Glomerular visceral epithelial cell (primary cell): Measurements from ENCODE around the gene SPATS2L.
A peak's percentile ranks its signal among the peaks of the same experiment; 100 is the strongest.

Experiments
- DNase-seq: peaks from one replicate; pipeline ENCODE4 v3.0.0-alpha.2; 2016; ENCODE audit errors: extremely low spot score

The SPATS2L gene

DNA sequence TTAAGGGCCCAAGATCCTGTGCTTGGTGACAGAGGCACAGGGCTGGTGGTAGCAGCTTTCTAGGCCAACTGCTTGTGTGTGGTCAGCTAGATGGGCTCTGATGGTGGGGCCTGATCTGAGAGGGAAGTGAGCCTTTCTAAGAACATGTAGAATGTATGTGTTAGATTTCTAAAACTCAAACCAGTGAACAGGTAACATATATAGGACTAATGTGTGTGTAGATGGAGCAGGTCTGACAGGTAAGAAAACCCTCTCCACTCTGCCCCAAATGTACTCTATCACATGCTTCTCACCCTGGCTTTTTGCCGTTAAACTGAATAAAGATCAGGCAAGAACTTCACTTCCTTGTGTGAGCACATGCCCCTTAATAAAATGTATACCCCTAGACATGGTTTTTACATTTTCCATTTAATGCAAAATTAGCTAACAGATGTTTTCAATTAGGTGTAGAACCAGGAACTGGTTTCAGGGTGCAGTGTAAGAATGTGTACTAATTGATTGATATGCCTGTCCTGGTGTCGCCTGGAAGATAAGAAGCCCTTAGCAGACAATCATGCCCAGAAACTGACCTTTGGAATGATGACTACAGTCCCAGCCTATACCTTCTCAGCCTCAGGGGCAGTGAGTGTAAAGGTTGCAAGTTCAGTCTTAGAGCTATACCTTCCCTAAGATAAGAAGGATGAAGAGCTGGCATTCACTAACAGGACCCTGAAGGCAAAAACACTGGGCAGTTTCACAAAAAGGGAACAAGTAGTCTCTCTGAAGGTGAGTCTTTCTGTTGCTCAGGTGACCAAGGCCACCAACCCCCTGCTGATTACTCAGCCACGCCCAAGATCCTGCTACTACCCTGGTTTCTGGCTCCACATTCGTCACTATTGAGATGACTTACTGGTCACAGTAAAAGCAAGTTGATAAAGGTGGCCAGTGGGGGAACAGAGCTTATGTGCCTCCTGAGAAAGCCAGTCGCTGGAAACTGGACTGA is 71.2 kb downstream of the SPATS2L start:
- no peak for DNase-seq

DNA sequence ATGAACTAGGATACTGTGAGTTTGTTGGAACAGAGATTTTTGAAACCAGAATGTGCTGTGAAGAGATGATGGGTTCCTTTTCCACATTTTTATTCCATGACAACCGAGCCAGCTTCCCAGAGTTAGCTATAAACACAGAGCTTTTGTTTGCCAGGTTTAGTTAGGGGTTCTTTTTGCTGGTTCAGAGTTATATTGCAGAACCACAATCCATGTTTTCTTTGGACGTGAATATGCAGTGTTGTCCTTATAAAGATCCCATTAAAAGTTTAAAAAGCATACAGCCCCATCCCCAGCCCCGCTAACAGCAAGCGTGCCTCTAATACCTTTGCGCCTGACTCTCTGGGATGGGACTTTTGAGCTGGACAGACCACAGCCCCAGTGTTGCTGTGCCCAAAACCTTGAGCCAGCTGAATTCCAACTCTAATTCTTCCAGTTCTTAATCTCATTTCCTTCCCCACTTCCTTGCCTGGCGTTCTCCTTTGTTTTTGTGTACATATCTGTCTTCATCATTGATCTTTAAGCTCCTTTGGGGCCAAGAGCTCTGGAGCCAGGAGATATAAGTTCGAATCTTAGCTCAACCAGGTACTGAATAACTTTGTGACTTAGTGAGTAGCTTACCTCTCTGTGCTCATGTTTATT is 72.3 kb downstream of the SPATS2L start:
- DNase-seq, result no peak

DNA sequence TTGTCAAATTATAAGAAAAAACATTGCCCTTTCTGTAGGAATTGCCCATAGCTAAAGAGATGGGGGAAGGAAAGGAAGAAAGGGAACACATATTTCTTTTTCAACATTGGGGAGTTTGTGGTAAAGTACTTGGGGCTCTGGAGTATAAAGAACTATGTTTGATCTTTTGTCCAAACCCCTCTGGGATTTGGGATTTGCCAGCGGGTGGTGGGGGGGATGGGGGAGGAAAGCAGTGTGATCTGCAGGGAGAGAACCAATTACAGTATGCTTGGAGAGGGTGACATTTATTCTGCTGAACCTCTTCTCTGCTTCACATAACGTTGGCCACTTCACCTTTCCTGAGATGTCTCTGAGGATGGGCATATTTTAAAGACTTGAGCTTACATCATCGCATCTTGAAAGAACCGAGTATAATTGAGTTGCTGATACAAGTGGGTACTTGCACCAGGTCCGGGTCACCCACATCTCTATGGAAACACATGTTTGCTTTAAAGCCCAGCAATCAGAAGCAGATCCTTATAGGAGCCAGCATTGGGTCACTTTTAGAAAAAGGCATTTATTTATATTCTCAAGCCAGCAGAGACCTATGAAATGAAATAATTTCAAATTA is 73.1 kb downstream of the SPATS2L start:
- no peak for DNase-seq

DNA sequence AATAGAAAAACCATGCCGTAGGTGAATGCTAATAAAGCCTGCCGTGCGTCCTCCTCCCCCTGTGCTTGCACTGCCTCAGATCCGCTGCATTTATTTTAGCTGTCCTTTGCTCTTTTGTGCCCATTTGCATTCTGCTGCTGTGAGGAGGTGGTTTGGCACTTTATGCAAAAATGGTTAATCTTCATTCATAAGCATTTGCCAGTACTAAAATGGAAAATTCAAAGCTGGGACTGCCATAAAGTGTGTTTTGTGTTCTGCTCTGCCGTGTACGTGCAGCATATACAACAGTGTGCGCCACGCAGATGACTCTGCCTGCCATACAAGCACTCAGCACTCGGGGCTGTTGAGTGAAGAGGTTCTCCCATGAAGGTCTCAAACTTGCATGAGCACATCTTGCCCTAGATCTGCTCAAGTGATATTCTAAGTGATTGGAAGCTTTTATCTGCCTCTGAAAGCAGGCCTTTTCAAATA is 73.6 kb downstream of the SPATS2L start:
- no peak for DNase-seq

DNA sequence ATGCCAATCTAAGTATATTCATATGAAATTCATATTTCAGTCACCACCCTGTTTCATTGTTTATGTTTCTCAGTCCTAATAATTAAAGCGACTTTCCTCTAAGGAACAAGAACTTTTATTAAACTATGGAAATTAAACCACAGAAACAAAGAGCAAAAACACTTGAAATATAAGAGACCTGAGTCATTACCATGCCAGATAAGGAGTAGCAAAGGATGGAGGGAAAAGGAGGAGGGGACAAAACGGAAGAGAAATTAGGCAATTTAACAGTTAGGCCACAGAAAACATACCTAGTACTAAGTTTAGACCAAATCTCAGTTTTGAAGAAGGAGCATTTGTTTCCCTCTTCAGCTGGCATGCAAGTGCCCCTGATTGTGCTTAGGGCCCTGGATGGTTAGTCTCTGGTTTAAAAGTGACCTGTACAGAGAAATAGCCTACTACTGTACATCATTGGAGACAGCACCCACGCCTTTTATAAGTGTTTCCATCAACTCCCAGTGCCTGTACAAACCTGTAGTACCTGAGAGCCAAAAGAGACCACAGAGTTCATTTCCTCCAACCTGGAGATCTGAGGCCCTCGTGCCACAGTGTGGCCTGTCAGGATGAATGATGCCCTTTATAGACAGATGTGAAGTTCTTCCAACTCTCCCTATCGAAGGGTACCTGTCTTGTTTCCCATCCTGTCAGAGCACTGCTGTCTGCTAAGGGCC is 74.5 kb downstream of the SPATS2L start:
- DNase-seq, result peak; percentile 46

DNA sequence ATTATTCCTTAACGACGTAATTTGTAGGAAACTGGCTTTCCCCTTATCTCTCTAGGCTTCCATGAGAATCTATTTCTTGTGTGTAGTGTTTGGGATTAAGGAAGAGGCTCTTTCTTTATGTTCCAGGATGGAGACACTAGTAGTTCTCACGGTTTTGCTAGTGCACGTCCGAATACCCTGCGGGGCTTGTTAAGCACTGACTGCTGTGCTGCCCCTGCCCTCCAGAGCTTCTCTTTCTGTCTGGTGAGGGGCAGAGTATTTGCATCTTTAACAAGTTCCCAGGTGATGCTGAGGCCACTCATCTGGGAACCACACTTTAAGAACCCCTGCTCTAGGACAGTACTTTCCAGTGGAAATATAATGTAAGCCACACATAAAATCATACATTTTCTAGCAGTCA is 76.4 kb downstream of the SPATS2L start:
- DNase-seq, result no peak

DNA sequence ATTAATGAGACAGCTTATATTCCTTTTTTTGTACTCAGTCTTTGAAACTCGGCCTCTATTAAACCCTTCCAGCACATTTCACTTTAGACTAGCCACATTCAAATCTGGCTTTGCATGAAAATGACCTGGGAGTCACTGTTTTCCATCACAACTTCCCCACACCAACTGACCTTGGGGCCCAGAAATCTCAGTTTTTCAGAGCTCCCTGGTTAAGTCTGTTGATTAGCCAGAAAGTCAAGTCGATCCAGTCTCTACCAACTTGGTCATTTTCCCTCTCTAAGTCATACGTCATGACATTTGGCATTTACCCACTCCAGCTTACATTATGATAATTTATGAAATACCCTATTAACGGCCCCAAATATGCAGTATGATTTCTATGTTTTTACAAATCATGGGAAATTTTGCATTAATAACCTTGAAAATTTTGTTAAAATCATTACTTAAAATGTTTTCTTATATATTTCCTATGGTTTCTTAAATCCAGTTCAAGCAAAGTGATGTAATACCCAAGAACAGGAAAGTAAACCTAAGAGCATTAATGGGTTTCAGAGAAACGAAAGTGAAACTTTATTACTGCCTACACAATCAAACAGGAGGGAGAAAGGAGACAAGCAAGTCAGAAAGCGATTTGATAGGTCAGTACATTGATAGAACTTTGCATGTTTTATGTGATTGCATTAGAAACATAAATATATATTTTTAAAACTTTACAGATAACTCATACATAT is 77.1 kb downstream of the SPATS2L start:
- DNase-seq, result peak; percentile 54

DNA sequence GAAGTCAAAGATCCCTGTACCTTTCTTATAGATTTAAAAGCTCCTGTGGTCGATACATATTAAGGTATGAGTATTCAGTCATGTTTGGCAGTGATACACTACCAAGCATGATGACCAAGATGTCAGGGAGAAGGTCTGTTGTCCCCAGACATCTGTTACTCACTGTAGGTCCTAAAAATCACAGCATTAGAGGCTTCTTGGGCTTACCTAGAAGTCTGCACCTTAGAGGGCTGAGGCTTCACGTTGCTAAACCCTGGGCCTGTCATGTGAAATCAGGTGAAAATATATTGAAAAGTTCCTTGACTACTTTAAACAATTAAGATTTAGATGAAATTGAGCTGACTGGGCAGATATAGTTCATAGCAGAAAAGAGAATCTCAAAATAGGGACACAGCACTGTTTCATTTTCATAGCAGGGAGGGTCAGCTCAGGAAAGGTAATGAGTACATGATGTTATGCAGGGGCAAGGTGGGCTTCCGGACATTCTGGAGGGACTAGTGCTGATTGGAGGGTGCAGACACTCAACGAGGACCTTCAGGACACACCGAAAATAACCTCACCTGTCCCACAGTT is 78.7 kb downstream of the SPATS2L start:
- no peak for DNase-seq

DNA sequence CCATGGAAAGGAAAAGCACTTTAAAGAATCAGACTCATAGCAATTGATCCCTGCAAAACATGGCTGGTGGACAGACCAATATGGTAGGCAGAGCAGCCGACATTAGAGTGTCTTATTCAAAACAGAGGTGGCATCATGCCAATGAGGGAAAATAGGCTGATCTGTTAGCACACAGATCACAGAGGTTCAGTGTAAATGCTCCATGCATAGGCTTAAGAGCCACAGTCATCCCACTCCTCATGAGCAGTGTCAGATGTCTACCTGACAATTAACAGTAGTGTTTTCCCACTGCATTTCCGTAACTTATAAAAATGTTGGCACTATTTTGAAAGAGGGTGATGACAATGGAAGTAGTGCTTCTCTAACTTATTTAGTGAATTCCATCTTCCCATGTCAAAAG is 86.7 kb downstream of the SPATS2L start:
- no peak for DNase-seq

DNA sequence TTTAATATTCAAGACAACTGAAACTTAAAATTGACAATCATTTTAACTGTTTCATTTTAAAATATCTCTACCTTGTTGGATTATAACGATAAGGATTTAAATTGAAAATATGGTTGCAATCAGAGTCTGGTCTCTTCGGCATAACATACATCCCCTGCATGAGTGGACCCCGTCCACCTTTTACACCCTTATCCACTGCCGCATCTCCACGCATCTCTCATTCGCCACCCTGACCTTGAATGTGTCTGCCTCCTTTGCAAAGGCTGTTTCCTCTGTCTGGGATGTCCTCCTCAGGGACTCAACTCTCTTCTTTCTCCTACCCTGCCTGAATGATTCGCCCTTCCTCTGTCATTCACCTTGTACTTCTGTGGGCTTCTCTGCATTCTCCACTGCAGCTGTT is 87.6 kb downstream of the SPATS2L start:
- no peak for DNase-seq

DNA sequence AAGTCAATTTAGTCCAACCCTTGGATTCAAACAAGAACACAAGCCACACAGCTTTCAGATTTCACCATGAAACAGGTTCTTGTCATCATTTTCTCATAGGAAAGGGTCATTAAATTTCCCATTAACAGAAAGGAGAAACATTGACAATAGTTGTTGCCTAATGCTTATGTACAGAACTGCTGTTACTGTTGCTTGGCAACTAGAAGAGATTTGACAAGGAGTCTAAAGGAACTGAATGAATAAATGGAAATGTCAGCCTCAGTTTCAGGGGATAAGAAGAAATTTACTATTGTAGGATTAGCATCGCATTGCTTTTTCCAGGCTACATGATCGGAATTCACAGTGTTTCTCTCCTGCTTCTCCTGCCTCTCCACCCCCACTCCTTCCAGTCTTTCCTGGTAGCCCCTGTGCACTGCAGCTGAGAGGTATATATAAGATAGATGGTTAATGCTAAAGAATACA is 90.3 kb downstream of the SPATS2L start:
- peak; percentile 40 for DNase-seq

DNA sequence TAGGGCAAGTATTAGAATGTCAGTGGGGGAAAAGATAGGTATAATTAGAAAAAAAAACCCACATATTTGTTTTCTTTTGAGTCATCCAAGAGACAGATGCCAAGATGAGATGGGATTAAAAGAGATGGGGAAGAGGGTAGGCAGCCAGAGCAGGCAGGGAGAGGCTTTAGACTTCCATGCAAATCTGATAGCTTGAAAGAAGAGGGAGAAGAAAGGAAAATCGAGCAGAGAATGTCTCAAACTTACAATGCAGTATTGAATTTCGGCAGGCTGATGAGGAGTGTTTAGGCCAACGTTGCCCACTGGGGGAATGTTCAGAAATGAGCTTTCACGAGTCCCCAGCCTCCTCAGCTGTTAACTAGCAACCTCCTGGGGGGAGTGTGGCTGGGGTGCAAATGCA is 91.3 kb downstream of the SPATS2L start:
- peak; percentile 64 for DNase-seq

DNA sequence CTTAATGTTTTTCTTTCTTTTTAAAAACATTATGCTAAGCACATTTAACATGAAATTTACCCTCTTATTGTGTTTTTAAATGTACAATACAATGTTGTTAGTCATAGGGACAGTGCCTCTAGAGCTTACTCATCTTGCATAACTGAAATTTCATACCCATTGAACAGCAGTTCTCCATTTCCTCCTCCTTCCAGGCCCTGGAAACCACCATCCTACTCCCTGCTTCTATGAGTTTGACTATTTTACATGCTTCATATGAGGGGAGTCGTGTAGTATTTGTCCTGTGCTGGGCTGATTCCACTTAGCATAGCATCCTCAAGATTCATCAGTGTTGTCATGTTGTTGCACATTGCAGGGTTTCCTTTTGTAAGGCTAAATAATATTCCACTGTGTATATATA is 92.6 kb downstream of the SPATS2L start:
- DNase-seq, result peak; percentile 71

DNA sequence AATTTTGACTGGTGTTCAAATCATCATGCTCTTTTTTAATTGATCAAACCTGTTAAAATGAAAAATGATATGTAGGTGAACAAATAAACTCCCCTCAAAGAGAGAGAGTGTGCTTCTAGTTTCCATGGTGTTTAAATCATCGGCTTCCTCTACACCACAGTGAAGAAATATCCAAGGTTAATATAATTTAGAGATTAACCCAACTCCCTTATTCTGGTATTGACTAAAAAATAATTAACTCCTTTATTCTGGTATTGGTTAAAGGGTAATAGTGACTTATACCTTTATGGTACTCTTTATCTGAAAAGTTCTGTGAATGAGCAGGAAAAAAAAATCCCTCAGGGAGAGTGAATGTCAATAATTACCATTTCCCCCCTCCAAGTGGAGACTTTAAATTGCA is 93.1 kb downstream of the SPATS2L start:
- peak; percentile 26 for DNase-seq

DNA sequence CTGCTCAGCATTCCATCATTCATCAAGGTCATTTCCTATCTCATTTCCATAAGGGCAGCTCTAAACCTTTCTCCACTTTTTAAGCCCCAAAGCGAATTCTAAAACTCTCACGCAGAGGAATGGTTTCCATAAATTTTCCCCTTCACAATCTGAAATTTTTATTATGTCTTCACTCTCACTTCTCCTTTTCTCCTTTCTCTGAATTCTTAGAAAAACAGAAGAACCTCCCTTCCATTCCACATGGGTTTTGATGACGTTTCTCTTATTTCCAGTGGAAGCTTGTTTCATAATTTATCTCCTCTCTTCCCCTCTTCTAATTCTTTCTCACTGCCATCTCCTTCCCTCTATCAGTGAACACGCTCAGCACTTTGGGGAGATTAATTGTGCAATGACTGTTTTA is 97.3 kb downstream of the SPATS2L start:
- no peak for DNase-seq

DNA sequence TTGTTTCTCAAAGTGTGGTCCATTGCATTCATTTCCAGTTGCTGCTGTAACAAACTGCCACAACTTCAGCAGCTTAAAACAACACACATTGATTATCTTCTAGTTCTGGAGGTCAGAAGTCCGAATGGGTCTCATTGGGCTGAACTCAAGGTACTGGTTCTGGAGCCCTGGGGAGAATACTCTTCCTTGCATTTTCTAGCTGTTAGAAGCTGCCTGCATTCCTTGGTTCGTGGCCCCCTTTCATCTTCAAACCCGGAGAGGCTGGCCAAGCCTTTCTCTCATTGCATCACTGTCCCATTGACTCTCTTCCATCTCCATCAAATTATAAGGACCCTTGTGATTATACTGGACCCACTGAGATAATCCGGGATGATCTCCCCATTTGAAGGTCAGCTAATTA is 98.1 kb downstream of the SPATS2L start:
- no peak for DNase-seq

DNA sequence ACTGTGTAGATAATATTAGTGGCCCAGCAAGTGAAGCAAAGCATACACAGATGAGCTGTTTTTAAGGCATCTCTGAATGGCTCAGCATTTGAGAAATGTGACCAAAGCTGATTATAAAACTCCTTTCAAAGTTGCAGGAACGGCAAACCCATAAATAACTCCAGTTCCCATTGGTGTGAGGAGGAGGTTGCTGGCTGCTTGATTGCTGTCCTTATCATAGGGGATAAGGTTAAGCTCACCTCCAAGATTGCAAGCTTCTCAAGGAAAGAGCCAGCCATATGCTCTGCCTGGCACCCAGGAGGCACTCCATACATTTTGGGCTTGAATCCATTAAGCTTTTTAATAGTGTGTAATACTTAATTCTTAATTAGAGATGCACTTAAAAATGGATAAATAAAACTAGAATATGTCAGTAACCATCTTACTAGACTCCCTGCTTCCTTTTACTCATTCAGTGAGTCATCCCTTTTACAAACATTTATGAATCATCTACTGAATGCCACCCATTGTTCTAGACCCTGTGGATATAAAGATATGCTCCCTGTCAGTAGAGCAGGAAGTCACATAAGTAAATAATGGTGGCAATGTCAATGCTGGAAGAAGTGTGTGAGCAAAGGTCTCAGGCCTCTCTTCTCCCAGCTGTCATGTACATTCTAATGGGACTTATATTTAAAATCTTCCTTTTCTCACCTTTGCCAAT is 99.3 kb downstream of the SPATS2L start:
- DNase-seq, result peak; percentile 79

DNA sequence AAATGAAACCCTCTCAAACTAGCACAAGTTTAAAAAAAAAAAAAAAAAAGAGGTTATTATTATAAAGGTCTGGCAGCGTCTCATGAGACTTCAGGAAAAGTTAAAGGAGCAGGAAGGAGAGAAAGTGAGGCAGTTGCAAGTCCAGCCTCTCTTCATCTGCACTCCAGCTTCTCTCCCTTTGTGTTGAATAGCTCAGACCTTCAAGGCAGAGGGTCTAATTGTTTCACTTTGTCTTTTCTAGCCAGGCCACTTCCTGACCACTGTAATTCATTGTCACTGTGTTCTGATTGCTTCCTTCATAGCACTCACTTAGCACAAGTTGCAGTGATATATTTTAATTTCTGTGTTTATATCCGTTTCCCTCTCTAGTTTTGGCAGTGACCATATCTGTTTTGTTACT is 99.9 kb downstream of the SPATS2L start:
- peak; percentile 35 for DNase-seq

DNA sequence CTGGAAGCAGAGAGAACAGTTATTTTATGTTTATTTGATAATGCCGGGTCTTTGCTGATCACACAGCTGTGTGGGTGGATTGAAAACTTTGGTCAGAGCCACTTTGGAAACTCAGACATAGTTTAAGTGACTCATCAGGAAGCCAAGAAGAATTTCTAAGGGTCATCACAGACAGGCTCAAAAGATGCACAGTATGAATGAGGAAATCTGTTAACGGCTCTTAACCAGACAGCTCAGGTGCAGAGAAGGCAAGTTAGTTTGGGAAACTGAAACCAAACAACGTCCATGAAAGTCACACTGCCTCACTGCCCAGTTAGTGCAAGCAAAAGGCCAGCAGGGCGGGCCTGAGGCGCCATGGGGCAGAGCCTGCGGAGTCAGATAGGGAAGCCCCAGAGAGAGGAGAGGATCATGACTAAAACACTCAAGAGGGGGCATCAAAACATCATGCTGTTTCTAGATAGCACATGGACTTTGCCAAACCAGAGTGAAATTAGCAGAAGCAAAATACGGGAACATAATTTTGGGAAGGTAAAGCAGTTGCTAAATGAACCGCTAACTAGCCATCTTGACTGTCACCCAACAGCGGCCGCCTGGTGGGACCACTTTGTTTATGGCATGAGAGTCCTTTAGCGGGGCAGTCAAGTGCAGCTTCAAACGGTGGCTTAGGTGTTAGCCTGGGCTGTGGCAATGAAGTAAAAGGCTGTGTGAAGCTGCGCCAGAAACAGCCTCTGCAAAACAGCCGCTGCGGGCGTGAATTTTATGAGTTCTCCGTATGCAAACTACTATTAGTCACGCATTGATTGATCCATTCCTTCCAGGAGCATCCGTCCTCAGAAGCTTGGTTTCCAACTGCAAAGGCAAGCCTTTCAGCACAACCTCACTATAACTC is 102.2 kb downstream of the SPATS2L start:
- DNase-seq, result peak; percentile 92
